Keratinocyte (primary cell): ENCODE measurements around the gene BHLHE40. TPM values are rescaled to one million over a fixed set of nuclear protein-coding genes. Genes with fewer than 3 reads are reported as not detected.
A peak's percentile ranks its signal among the peaks of the same experiment; 100 is the strongest.

Experiments used
- DNase-seq: peaks from one replicate; pipeline ENCODE4 v3.0.0-alpha.2; 2011; ENCODE audit warnings: low read depth, missing footprints, low spot score
- FAIRE-seq: peaks from 2 replicates; lab custom pipeline; 2011; peaks lifted over from hg19 to GRCh38; lab: Jason Lieb, UNC
- H2AFZ ChIP-seq: 2 replicates; pipeline ENCODE4 v1.6.0; 2012; ENCODE audit warnings: low read length, control low read depth, inconsistent platforms; ENCODE audit not compliant: control insufficient read depth
- H3K27ac ChIP-seq: 2 replicates; pipeline ENCODE4 v1.5.1; 2011; ENCODE audit warnings: low read length; ENCODE audit not compliant: control insufficient read depth, insufficient read depth
- H3K27me3 ChIP-seq: 3 replicates; pipeline ENCODE4 v1.6.0; 2011; ENCODE audit warnings: low read length; ENCODE audit not compliant: control insufficient read depth, insufficient read depth; ENCODE audit errors: extremely low read depth
- H3K36me3 ChIP-seq, 2 experiments: 2 replicates in 1 of 2; 3 replicates in 1 of 2; pipeline ENCODE4 v1.5.1; 2011; ENCODE audit warnings: low read length in 2 of 2, mild to moderate bottlenecking in 1 of 2; ENCODE audit not compliant: control insufficient read depth in 2 of 2, insufficient read depth in 2 of 2; ENCODE audit errors: extremely low read depth in 1 of 2
- H3K4me1 ChIP-seq: 3 replicates; pipeline ENCODE4 v1.5.1; 2011; ENCODE audit warnings: low read length; ENCODE audit not compliant: control insufficient read depth, insufficient read depth; ENCODE audit errors: extremely low read depth
- H3K4me2 ChIP-seq: 3 replicates; pipeline ENCODE4 v1.6.0; 2011; ENCODE audit warnings: low read depth, low read length; ENCODE audit not compliant: control insufficient read depth, insufficient read depth; ENCODE audit errors: extremely low read depth
- H3K4me3 ChIP-seq, 3 experiments: fragments of 200-600 bp in 1 of 3; sonication (generic) in 1 of 3; 2 replicates in 2 of 3; 3 replicates in 1 of 3; pipeline ENCODE4 v1.5.1; 2011 to 2016; ENCODE audit warnings: low read length in 3 of 3, mild to moderate bottlenecking in 3 of 3, control low read depth in 2 of 3, inconsistent platforms in 1 of 3, low read depth in 1 of 3, mixed read lengths in 1 of 3, mixed run types in 1 of 3, moderate library complexity in 1 of 3; ENCODE audit not compliant: control insufficient read depth in 2 of 3, insufficient read depth in 2 of 3; ENCODE audit errors: extremely low read depth in 1 of 3
- H3K79me2 ChIP-seq: 2 replicates; pipeline ENCODE4 v1.6.0; 2012; ENCODE audit warnings: low read length; ENCODE audit not compliant: control insufficient read depth, insufficient read depth
- H3K9ac ChIP-seq: 3 replicates; pipeline ENCODE4 v1.6.0; 2011; ENCODE audit warnings: low read length; ENCODE audit not compliant: control insufficient read depth, insufficient read depth; ENCODE audit errors: extremely low read depth
- H3K9me1 ChIP-seq: 3 replicates; pipeline ENCODE4 v1.6.0; 2011; ENCODE audit warnings: low read length; ENCODE audit not compliant: control insufficient read depth, insufficient read depth; ENCODE audit errors: extremely low read depth
- H3K9me3 ChIP-seq: 2 replicates; pipeline ENCODE4 v1.5.1; 2012; ENCODE audit warnings: low read depth, low read length; ENCODE audit not compliant: control insufficient read depth
- H4K20me1 ChIP-seq: 3 replicates; pipeline ENCODE4 v1.6.0; 2011; ENCODE audit warnings: low read length; ENCODE audit not compliant: control insufficient read depth, insufficient read depth; ENCODE audit errors: extremely low read depth
- EZH2 ChIP-seq: IDR thresholded peaks from one replicate; pipeline ENCODE4 v1.6.1; 2012; ENCODE audit warnings: inconsistent platforms, mild to moderate bottlenecking, low read length, moderate library complexity
- dilution Hi-C: fragments of 300-500 bp; cut with MboI; formaldehyde crosslinking; loops from one replicate; pipeline ENCODE4 v1.7.0; 2020; ENCODE audit warnings: low sequenced_read_pairs; ENCODE audit not compliant: extremely low pct_ligation_motif_present
- polyA plus RNA-seq, 5 experiments: library from polyadenylated mRNA; depleted of rRNA in 3 of 5; stranded (reverse) in 3 of 5; stranded (forward) in 1 of 5; unstranded in 1 of 5; fragments of >200 nt; gene quantifications; 1 replicate in 1 of 5; 2 replicates in 3 of 5; 3 replicates in 1 of 5; pipeline versions ENCODE4 v1.2.1 to v1.2.3, GENCODE V29; 2011 to 2012; ENCODE audit warnings: missing spikeins in 2 of 5, low read depth in 1 of 5, low replicate concordance in 1 of 5
- TF ChIP-seq, protein P1 (sequence below), 3 experiments: IDR thresholded peaks in 1 of 3; conservative IDR thresholded peaks in 1 of 3; optimal IDR thresholded peaks in 1 of 3; 2 replicates in 2 of 3; 3 replicates in 1 of 3; pipeline versions ENCODE3 to v1.5.1; 2011; ENCODE audit warnings: low read length in 3 of 3, mild to moderate bottlenecking in 3 of 3, moderate library complexity in 2 of 3, control low read depth in 1 of 3, inconsistent platforms in 1 of 3; ENCODE audit not compliant: insufficient read depth in 2 of 3; ENCODE audit errors: extremely low read depth in 1 of 3

Gene BHLHE40
- polyA plus RNA-seq, 1 donor (not counting 4 experiments of a cell fraction or from before 2014, with no cell fraction given) = 95.7 TPM

DNA sequence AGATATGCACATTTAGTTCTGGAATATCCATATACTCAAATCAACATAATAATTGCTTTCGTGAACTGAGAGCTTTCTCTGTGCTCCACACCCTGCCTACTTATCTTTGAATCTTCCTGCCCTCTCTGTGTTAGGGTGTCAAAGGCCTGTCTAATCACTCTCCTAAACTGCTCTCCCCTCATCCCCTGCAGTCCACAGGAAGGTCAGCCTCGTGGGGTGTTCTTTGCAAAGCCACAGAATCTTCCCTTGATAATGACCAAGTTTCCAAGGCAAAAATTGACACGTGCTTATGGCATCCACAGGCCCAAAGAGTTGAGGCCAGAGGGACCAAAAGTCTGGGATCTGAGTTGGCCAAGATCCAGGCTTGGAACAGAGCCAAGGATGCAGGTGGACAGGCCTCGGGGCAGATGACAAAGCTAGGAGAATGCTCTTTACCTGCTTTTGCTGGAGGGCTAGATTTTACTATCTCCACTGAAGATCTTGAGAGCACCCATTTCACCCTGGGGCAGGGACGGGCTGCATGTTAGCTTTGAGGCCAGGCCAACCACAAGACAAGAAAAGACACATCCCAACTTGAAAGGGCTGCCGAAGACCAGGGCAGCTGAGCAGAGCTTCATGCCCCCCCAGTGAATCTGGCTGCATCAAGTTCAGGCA lies 20.4 kb downstream of the BHLHE40 start:
- Histone ChIP-seq H3K9ac (no peak overlapping the region), H3K4me3 (no peak overlapping the region), H3K27ac (no peak overlapping the region), H3K4me1 (peaks cover 41% of the 10 kb centered on the region), H2AFZ (no peak overlapping the region), H3K36me3 (no peaks in the 10 kb centered on the region), H4K20me1 (no peaks in the 10 kb centered on the region), H3K9me3 (no peaks in the 10 kb centered on the region), H3K27me3 (no peaks in the 10 kb centered on the region), H3K4me2 (no peak overlapping the region), H3K79me2 (no peaks in the 10 kb centered on the region), H3K9me1 (no peaks in the 10 kb centered on the region)
- DNase-seq = no peak
- TF ChIP-seq, protein P1, sequence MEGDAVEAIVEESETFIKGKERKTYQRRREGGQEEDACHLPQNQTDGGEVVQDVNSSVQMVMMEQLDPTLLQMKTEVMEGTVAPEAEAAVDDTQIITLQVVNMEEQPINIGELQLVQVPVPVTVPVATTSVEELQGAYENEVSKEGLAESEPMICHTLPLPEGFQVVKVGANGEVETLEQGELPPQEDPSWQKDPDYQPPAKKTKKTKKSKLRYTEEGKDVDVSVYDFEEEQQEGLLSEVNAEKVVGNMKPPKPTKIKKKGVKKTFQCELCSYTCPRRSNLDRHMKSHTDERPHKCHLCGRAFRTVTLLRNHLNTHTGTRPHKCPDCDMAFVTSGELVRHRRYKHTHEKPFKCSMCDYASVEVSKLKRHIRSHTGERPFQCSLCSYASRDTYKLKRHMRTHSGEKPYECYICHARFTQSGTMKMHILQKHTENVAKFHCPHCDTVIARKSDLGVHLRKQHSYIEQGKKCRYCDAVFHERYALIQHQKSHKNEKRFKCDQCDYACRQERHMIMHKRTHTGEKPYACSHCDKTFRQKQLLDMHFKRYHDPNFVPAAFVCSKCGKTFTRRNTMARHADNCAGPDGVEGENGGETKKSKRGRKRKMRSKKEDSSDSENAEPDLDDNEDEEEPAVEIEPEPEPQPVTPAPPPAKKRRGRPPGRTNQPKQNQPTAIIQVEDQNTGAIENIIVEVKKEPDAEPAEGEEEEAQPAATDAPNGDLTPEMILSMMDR (optimal IDR thresholded peaks at IDR 0.05 in 1 of 3, IDR thresholded peaks at IDR 0.05 in 1 of 3, conservative IDR thresholded peaks at IDR 0.05 in 1 of 3; ENCODE audit: extremely low read depth in 1 of 3, insufficient read depth in 2 of 3, low read length in 3 of 3) = no peak
- TF ChIP-seq EZH2 = no peak
- FAIRE-seq = peak; percentile 57
- dilution Hi-C loops = no loop called here

DNA sequence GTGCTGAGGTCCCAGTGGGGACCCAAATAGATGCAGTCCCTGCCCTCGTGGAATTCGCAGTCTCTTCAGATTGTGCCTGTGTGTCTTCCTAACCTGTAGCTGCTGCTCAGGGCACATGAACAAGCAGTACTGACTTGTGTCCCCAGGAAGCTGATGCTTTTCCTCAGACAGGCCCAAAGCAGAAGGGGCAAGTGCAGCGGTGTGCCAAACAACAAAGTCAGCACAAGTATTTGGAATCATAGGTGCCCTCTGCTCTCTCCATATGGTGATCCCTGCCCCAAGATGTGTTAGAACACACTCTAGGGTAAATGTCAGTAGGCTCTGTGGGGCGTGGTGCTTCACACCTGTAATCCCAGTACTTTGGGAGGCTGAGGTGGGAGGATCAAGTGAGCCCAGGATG lies 21.9 kb downstream of the BHLHE40 start:
- Histone ChIP-seq H3K4me3 (no peak overlapping the region), H3K9me3 (no peaks in the 10 kb centered on the region), H3K9me1 (no peaks in the 10 kb centered on the region), H3K27me3 (no peaks in the 10 kb centered on the region), H3K79me2 (no peaks in the 10 kb centered on the region), H3K4me2 (no peak overlapping the region), H2AFZ (no peak overlapping the region), H3K36me3 (no peaks in the 10 kb centered on the region), H3K27ac (no peak overlapping the region), H4K20me1 (no peaks in the 10 kb centered on the region), H3K9ac (no peak overlapping the region), H3K4me1 (peaks cover 35% of the 10 kb centered on the region)
- dilution Hi-C loops = no loop called here
- TF ChIP-seq, protein P1 (optimal IDR thresholded peaks at IDR 0.05 in 1 of 3, IDR thresholded peaks at IDR 0.05 in 1 of 3, conservative IDR thresholded peaks at IDR 0.05 in 1 of 3; ENCODE audit: extremely low read depth in 1 of 3, insufficient read depth in 2 of 3, low read length in 3 of 3) = no peak
- no peak for TF ChIP-seq EZH2
- FAIRE-seq (no peak), DNase-seq (no peak)
